HCT116 (cell line): Measurements from ENCODE around the gene AIF1. TPM values are rescaled to one million over a fixed set of nuclear protein-coding genes. Genes with fewer than 3 reads are reported as not detected.

Source experiments
- ATAC-seq: fragments of 200-7000 bp; cut with Tn5 transposase; 2 replicates; pipeline ENCODE4 v1.9.1; 2020; ENCODE audit warnings: mild to moderate bottlenecking, moderate library complexity
- BruUV-seq: library from RNA; stranded (reverse); fragments of 400-500 nt; replicated peaks from 2 replicates; lab custom pipeline; 2021; lab: Mats Ljungman, UMichigan
- CTCF ChIA-PET: fragments of 300-600 bp; sonication (Branson Sonifier 250); formaldehyde crosslinking; loops from one replicate; lab custom pipeline; 2021; ENCODE audit warnings: antibody characterized with exemption; lab: Charles Lee
- POLR2A ChIA-PET: fragments of 300-600, 350-600 bp; sonication (Branson Sonifier 250); formaldehyde crosslinking; loops from one replicate; lab custom pipeline; 2021; ENCODE audit warnings: antibody characterized with exemption; lab: Charles Lee
- RAD21 ChIA-PET, 2 experiments: fragments of 300-600 bp; sonication (Branson Sonifier 250); formaldehyde crosslinking; loops; one replicate each; lab custom pipeline; 2023; ENCODE audit warnings: low total read pairs in 2 of 2; ENCODE audit not compliant: uncharacterized antibody in 2 of 2, unreplicated experiment in 2 of 2, low non-redundant PET in 1 of 2; lab: Charles Lee
- DNase-seq: peaks from one replicate; pipeline ENCODE4 v3.0.0-alpha.2; 2010; ENCODE audit warnings: low read depth, low spot score
- H2AFZ ChIP-seq: fragments of 200-600 bp; shearing (Covaris generic), sonication (generic); 2 replicates; pipeline ENCODE4 v1.6.1; 2017; ENCODE audit warnings: low read depth, mixed run types, mixed read lengths, antibody characterized with exemption, low read length; ENCODE audit not compliant: poor library complexity, severe bottlenecking
- H3K27ac ChIP-seq: 2 replicates; pipeline ENCODE4 v1.5.1; 2012; ENCODE audit warnings: low read depth, low read length
- H3K27me3 ChIP-seq: fragments of 200-600 bp; sonication (generic); 2 replicates; pipeline ENCODE4 v1.6.1; 2016; ENCODE audit warnings: mixed run types, low read length, mixed read lengths; ENCODE audit not compliant: insufficient read depth
- H3K36me3 ChIP-seq, 2 experiments: fragments of 200-500 bp in 1 of 2; fragments of 200-600 bp in 1 of 2; sonication (Bioruptor generic) in 1 of 2; sonication (generic) in 1 of 2; 2 replicates each; pipeline versions ENCODE4 v1.5.1 to v1.6.1; 2014 to 2016; ENCODE audit warnings: low read length in 2 of 2, inconsistent platforms in 1 of 2, mixed read lengths in 1 of 2, mixed run types in 1 of 2; ENCODE audit not compliant: insufficient read depth in 2 of 2, control insufficient read depth in 1 of 2
- H3K4me1 ChIP-seq, 2 experiments: fragments of 200-600 bp in 1 of 2; sonication (generic) in 1 of 2; 2 replicates each; pipeline versions ENCODE4 v1.5.1 to v1.6.1; 2012 to 2017; ENCODE audit warnings: low read length in 2 of 2, inconsistent platforms in 1 of 2, mild to moderate bottlenecking in 1 of 2, mixed read lengths in 1 of 2, mixed run types in 1 of 2, moderate library complexity in 1 of 2; ENCODE audit not compliant: insufficient read depth in 2 of 2, control insufficient read depth in 1 of 2
- H3K4me2 ChIP-seq: fragments of 200-600 bp; sonication (generic); 2 replicates; pipeline ENCODE4 v1.6.1; 2017; ENCODE audit warnings: mixed run types, low read length, mixed read lengths
- H3K4me3 ChIP-seq, 2 experiments: fragments of 200-600 bp in 1 of 2; sonication (generic) in 1 of 2; replicated peaks in 1 of 2; 2 replicates each; pipeline ENCODE4 v1.5.1; 2011 to 2016; ENCODE audit warnings: low read length in 2 of 2, control low read depth in 1 of 2, low read depth in 1 of 2, mild to moderate bottlenecking in 1 of 2, mixed read lengths in 1 of 2, mixed run types in 1 of 2
- H3K79me2 ChIP-seq: fragments of 200-600 bp; sonication (generic); 2 replicates; pipeline ENCODE4 v1.6.1; 2017; ENCODE audit warnings: mild to moderate bottlenecking, mixed run types, low read length, moderate library complexity, mixed read lengths; ENCODE audit not compliant: insufficient read depth
- H3K9ac ChIP-seq: fragments of 200-600 bp; sonication (generic); 2 replicates; pipeline ENCODE4 v1.6.1; 2016; ENCODE audit warnings: low read length, mixed read lengths
- H3K9me2 ChIP-seq: fragments of 200-600 bp; sonication (generic), shearing (Covaris generic); 2 replicates; pipeline ENCODE4 v1.6.1; 2017; ENCODE audit warnings: mixed run types, mild to moderate bottlenecking, moderate library complexity; ENCODE audit not compliant: insufficient read depth
- H3K9me3 ChIP-seq, 2 experiments: fragments of 200-500 bp in 1 of 2; fragments of 200-600 bp in 1 of 2; sonication (Bioruptor generic) in 1 of 2; sonication (generic) in 1 of 2; 2 replicates each; pipeline ENCODE4 v1.6.1; 2014 to 2017; ENCODE audit warnings: low read length in 2 of 2, mixed read lengths in 2 of 2, inconsistent platforms in 1 of 2, low read depth in 1 of 2, mild to moderate bottlenecking in 1 of 2, mixed run types in 1 of 2, moderate library complexity in 1 of 2; ENCODE audit not compliant: control insufficient read depth in 1 of 2, insufficient read depth in 1 of 2
- H4K20me1 ChIP-seq: fragments of 200-600 bp; sonication (generic), shearing (Covaris generic); 2 replicates; pipeline ENCODE4 v1.6.1; 2017; ENCODE audit warnings: mixed run types, mild to moderate bottlenecking, moderate library complexity; ENCODE audit not compliant: insufficient read depth
- CEBPB ChIP-seq: IDR thresholded peaks from 2 replicates; pipeline ENCODE4 v1.6.1; 2012; ENCODE audit warnings: low read depth
- POLR2AphosphoS5 ChIP-seq: IDR thresholded peaks from 2 replicates; pipeline ENCODE4 v1.6.1; 2011; ENCODE audit warnings: mild to moderate bottlenecking, low read depth, low read length, moderate library complexity
- SRF ChIP-seq: IDR thresholded peaks from 2 replicates; pipeline ENCODE4 v1.6.1; 2012; ENCODE audit warnings: low read depth
- ZNF274 ChIP-seq: fragments of 200-500 bp; sonication (Bioruptor generic); IDR thresholded peaks from 2 replicates; pipeline ENCODE4 v1.6.1; 2014; ENCODE audit warnings: mild to moderate bottlenecking, low read depth, low read length, inconsistent platforms
- intact Hi-C: fragments of 100-400 bp; cut with micrococcal nuclease; formaldehyde crosslinking; loops from 2 replicates; pipeline ENCODE4 v1.10.0; 2022
- total RNA-seq: library from RNA; stranded (reverse); gene quantifications from one replicate; pipeline ENCODE4 v1.2.1, GENCODE V29; 2021; ENCODE audit not compliant: unreplicated experiment

Gene AIF1
- total RNA-seq, 1 experiment from 2014 or later, result not detected

DNA sequence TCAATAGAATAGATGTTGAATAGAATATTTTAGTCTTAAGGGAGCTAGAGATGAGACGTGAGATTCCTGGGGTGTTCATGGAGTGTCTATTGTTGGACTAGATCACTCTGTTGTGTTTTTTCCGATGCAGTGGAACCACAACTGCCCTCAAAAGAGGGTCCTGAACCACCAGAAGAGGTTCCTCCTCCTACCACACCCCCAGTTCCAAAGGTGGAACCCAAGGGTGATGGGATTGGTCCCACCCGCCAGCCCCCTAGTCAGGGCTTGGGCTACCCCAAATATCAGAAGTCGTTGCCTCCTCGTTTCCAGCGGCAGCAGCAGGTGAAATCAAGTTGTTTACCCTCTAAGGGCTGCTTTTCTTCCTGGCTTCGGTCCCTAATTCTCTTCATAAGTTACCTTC, 14.0 kb downstream of the AIF1 start:
- H3K36me3 ChIP-seq, result peaks cover 59 to 95% of the 10 kb centered on the region in 2 experiments
- POLR2A ChIA-PET, result interaction anchor here (0.7 kb wide), 1 partner anchor 9 kb away, joined by 3 read pairs; no protein-coding TSS in a partner anchor
- H3K9me2 ChIP-seq, result no peaks in the 10 kb centered on the region
- no peaks in the 10 kb centered on the region for H3K9me3 ChIP-seq
- no peak overlapping the region for H3K4me3 ChIP-seq
- H2AFZ ChIP-seq, result no peak overlapping the region
- no peaks in the 10 kb centered on the region for H3K27me3 ChIP-seq
- RAD21 ChIA-PET, result no interaction called here
- no peaks in the 10 kb centered on the region for H3K4me1 ChIP-seq
- ATAC-seq, result no peak
- H3K79me2 ChIP-seq, result peaks cover 87% of the 10 kb centered on the region
- H3K27ac ChIP-seq, result no peak overlapping the region
- CTCF ChIA-PET, result no interaction called here
- TF ChIP-seq SRF (no peak), CEBPB (no peak), POLR2AphosphoS5 (0 out of 2 replicates have a peak, but pooled peaks have one; percentile 20)
- no peak overlapping the region for H3K9ac ChIP-seq
- BruUV-seq, result no TSS peak
- intact Hi-C loops, result no loop called here
- no peak overlapping the region for H3K4me2 ChIP-seq
- no peak for DNase-seq
- H4K20me1 ChIP-seq, result no peaks in the 10 kb centered on the region

DNA sequence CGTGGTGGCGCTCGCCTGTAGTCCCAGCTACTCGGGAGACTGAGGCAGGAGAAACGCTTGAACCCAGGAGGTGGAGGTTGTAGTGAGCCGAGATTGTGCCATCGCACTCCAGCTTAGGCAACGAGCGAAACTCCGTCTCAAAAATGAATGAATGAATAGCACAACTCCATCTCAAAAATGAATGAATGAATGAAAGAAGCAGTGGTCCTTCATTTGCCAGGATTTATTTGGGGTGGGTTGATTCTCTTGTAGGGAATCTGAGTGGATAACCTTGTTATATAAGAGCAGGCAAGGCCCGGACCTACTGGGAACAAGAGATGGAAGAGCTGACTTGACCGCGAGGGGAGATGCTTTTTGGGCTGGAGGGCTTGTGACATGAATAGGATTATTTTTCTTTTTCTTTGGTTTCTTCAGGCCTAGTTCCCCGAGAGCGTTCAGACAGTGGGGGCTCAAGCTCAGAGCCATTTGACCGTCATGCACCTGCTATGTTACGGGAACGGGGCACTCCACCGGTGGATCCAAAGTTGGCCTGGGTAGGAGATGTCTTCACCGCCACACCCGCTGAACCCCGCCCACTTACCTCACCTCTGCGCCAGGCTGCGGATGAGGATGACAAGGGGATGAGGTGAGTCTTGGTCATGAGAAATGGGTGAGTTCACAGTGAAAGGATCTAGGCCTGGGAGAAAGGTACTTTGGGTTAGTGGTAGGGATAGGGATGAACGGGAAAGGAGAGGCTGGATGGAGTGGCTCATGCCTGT, 15.3 kb downstream of the AIF1 start:
- 0 out of 2 replicates have a peak, but pooled peaks have one; percentile 10 for TF ChIP-seq POLR2AphosphoS5
- TF ChIP-seq ZNF274, result no peak
- ChIA-PET POLR2A (no interaction called here), CTCF (no interaction called here), RAD21 (no interaction called here)
- H2AFZ ChIP-seq, result no peak overlapping the region
- H3K27ac ChIP-seq, result no peak overlapping the region
- ATAC-seq, result no peak
- H3K27me3 ChIP-seq, result no peaks in the 10 kb centered on the region
- H3K79me2 ChIP-seq, result peaks cover 81% of the 10 kb centered on the region
- DNase-seq, result no peak
- intact Hi-C loops, result no loop called here
- no peak overlapping the region for H3K4me2 ChIP-seq
- H4K20me1 ChIP-seq, result no peaks in the 10 kb centered on the region
- H3K9ac ChIP-seq, result no peak overlapping the region
- no peak overlapping the region for H3K4me3 ChIP-seq
- peaks cover 64 to 95% of the 10 kb centered on the region in 2 experiments for H3K36me3 ChIP-seq
- no TSS peak for BruUV-seq
- no peaks in the 10 kb centered on the region for H3K9me3 ChIP-seq
- no peaks in the 10 kb centered on the region for H3K4me1 ChIP-seq
- H3K9me2 ChIP-seq, result no peaks in the 10 kb centered on the region
